K562 (cell line): ENCODE measurements around the gene TMEM248. TPM values are rescaled to one million over a fixed set of nuclear protein-coding genes. Genes with fewer than 3 reads are reported as not detected.
A peak's percentile ranks its signal among the peaks of the same experiment; 100 is the strongest.

ENCODE experiments used
- C11orf30 ChIP-seq: fragments of 450-650 bp; IDR thresholded peaks from 2 replicates; pipeline ENCODE4 v1.6.1; 2016; ENCODE audit warnings: low read depth, mild to moderate bottlenecking
- CBX3 ChIP-seq, 2 experiments: IDR thresholded peaks; 1 replicate in 1 of 2; 2 replicates in 1 of 2; pipeline ENCODE4 v1.6.1; 2012; ENCODE audit warnings: inconsistent platforms in 2 of 2, low read length in 2 of 2, borderline replicate concordance in 1 of 2, control low read depth in 1 of 2
- NCOA6 ChIP-seq: fragments of 450-650 bp; IDR thresholded peaks from 2 replicates; pipeline ENCODE4 v1.6.1; 2017; ENCODE audit warnings: mild to moderate bottlenecking
- PML ChIP-seq: IDR thresholded peaks from 2 replicates; pipeline ENCODE4 v1.6.1; 2012; ENCODE audit warnings: low read length, inconsistent platforms
- PTRF ChIP-seq: fragments of 450-650 bp; IDR thresholded peaks from 2 replicates; pipeline ENCODE4 v1.6.1; 2016; ENCODE audit warnings: mild to moderate bottlenecking, missing genetic modification characterization, missing compliant biosample characterization
- RCOR1 ChIP-seq, 2 experiments: IDR thresholded peaks; 2 replicates each; pipeline ENCODE4 v1.6.1; 2012; ENCODE audit warnings: low read depth in 2 of 2, low read length in 2 of 2, borderline replicate concordance in 1 of 2, improper control_type of control experiment in 1 of 2
- RHOXF2B ChIP-seq: fragments of 250-450 bp; sonication (Bioruptor Pico); conservative IDR thresholded peaks from 2 replicates; pipeline ENCODE4 v1.5.1; 2021
- SRSF3 ChIP-seq: fragments of 200-400 bp; formaldehyde crosslinking; IDR thresholded peaks from 2 replicates; pipeline ENCODE4 v1.6.1; 2016; ENCODE audit warnings: mild to moderate bottlenecking, low read length, moderate library complexity; ENCODE audit not compliant: insufficient read depth
- TBP ChIP-seq: optimal IDR thresholded peaks from 2 replicates; pipeline ENCODE3; 2011; ENCODE audit warnings: low read depth, low read length, improper control_type of control experiment
- ZBTB7A ChIP-seq: IDR thresholded peaks from 2 replicates; pipeline ENCODE4 v1.6.1; 2011; ENCODE audit warnings: low read depth, mild to moderate bottlenecking, low read length, moderate library complexity, borderline replicate concordance; ENCODE audit not compliant: control insufficient read depth
- ZFP1 ChIP-seq: fragments of 450-650 bp; formaldehyde crosslinking; IDR thresholded peaks from 2 replicates; pipeline ENCODE4 v1.4.0; 2020; ENCODE audit warnings: mild to moderate bottlenecking, mixed read lengths
- polyA plus RNA-seq, 8 experiments: library from polyadenylated mRNA; depleted of rRNA in 4 of 8; stranded (reverse) in 5 of 8; unstranded in 3 of 8; fragments of >200 nt; fragmentation: Nextera tagmentation in 2 of 8; fragmentation: Illumina TruSeq in 1 of 8; extraction: Ambion mirVana in 2 of 8; extraction: Trizol in 1 of 8; gene quantifications; 2 replicates each; pipeline versions ENCODE4 v1.2.1 to v1.2.3, GENCODE V29; 2011 to 2014; ENCODE audit warnings: inconsistent platforms in 1 of 8, missing spikeins in 1 of 8
- total RNA-seq, 7 experiments: library from RNA; depleted of rRNA in 6 of 7; stranded (reverse); fragments of >200 nt in 6 of 7; fragmentation: Illumina TruSeq in 2 of 7; extraction: Trizol in 2 of 7; gene quantifications; 2 replicates each; pipeline versions ENCODE4 v1.2.1 to v1.2.3, GENCODE V29; 2011 to 2021; ENCODE audit warnings: low replicate concordance in 1 of 7
- TF ChIP-seq, protein P1 (sequence below): fragments of 200-600 bp; sonication (generic); IDR thresholded peaks from one replicate; pipeline ENCODE4 v1.6.1; 2012; ENCODE audit warnings: mild to moderate bottlenecking, low read depth, low read length, inconsistent platforms
- TF ChIP-seq, protein P2 (sequence below): fragments of 200-800 bp; sonication (Bioruptor generic); IDR thresholded peaks from 2 replicates; pipeline ENCODE4 v1.6.1; 2016; ENCODE audit warnings: missing genetic modification characterization, missing compliant biosample characterization

TMEM248 gene
- total and polyA plus RNA-seq, 9 of the 15 experiments (the other 6 are each of a cell fraction or from before 2014, with no cell fraction given) = 6.3 to 132 (median 64.4) TPM

DNA sequence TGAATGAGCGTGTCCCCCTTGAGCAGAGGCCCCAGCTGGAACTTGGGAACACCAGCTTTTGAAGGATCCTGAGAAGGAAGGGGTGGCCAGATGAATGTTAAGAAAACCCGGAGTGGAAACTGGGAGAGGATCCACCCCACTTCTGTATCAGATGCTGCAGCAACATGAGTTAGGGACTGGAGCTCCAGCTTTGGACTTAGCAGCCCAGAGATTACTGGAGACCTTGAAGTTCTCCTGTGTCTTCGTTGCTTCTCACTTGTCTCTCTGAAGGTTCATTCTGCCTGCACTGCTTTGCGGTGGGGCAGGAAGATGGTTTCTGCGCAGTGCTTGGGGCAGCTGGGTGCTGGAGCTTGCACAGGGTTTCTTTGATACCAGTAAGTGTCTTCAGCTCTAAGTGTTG lies 9.3 kb downstream of the TMEM248 start (continued):
- TF ChIP-seq, protein P1, sequence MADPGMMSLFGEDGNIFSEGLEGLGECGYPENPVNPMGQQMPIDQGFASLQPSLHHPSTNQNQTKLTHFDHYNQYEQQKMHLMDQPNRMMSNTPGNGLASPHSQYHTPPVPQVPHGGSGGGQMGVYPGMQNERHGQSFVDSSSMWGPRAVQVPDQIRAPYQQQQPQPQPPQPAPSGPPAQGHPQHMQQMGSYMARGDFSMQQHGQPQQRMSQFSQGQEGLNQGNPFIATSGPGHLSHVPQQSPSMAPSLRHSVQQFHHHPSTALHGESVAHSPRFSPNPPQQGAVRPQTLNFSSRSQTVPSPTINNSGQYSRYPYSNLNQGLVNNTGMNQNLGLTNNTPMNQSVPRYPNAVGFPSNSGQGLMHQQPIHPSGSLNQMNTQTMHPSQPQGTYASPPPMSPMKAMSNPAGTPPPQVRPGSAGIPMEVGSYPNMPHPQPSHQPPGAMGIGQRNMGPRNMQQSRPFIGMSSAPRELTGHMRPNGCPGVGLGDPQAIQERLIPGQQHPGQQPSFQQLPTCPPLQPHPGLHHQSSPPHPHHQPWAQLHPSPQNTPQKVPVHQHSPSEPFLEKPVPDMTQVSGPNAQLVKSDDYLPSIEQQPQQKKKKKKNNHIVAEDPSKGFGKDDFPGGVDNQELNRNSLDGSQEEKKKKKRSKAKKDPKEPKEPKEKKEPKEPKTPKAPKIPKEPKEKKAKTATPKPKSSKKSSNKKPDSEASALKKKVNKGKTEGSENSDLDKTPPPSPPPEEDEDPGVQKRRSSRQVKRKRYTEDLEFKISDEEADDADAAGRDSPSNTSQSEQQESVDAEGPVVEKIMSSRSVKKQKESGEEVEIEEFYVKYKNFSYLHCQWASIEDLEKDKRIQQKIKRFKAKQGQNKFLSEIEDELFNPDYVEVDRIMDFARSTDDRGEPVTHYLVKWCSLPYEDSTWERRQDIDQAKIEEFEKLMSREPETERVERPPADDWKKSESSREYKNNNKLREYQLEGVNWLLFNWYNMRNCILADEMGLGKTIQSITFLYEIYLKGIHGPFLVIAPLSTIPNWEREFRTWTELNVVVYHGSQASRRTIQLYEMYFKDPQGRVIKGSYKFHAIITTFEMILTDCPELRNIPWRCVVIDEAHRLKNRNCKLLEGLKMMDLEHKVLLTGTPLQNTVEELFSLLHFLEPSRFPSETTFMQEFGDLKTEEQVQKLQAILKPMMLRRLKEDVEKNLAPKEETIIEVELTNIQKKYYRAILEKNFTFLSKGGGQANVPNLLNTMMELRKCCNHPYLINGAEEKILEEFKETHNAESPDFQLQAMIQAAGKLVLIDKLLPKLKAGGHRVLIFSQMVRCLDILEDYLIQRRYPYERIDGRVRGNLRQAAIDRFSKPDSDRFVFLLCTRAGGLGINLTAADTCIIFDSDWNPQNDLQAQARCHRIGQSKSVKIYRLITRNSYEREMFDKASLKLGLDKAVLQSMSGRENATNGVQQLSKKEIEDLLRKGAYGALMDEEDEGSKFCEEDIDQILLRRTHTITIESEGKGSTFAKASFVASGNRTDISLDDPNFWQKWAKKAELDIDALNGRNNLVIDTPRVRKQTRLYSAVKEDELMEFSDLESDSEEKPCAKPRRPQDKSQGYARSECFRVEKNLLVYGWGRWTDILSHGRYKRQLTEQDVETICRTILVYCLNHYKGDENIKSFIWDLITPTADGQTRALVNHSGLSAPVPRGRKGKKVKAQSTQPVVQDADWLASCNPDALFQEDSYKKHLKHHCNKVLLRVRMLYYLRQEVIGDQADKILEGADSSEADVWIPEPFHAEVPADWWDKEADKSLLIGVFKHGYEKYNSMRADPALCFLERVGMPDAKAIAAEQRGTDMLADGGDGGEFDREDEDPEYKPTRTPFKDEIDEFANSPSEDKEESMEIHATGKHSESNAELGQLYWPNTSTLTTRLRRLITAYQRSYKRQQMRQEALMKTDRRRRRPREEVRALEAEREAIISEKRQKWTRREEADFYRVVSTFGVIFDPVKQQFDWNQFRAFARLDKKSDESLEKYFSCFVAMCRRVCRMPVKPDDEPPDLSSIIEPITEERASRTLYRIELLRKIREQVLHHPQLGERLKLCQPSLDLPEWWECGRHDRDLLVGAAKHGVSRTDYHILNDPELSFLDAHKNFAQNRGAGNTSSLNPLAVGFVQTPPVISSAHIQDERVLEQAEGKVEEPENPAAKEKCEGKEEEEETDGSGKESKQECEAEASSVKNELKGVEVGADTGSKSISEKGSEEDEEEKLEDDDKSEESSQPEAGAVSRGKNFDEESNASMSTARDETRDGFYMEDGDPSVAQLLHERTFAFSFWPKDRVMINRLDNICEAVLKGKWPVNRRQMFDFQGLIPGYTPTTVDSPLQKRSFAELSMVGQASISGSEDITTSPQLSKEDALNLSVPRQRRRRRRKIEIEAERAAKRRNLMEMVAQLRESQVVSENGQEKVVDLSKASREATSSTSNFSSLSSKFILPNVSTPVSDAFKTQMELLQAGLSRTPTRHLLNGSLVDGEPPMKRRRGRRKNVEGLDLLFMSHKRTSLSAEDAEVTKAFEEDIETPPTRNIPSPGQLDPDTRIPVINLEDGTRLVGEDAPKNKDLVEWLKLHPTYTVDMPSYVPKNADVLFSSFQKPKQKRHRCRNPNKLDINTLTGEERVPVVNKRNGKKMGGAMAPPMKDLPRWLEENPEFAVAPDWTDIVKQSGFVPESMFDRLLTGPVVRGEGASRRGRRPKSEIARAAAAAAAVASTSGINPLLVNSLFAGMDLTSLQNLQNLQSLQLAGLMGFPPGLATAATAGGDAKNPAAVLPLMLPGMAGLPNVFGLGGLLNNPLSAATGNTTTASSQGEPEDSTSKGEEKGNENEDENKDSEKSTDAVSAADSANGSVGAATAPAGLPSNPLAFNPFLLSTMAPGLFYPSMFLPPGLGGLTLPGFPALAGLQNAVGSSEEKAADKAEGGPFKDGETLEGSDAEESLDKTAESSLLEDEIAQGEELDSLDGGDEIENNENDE = no peak
- TF ChIP-seq RCOR1 (IDR thresholded peaks at IDR 0.05; ENCODE audit: borderline replicate concordance in 1 of 2, low read depth in 2 of 2, low read length in 2 of 2) = peak in 1 of 2 experiments; percentile 79; a peak in 2 of 4 replicates
- TF ChIP-seq SRSF3 = no peak
- TF ChIP-seq C11orf30 = no peak
- no peak for TF ChIP-seq PTRF (tag)
- no peak for TF ChIP-seq ZBTB7A
- TF ChIP-seq, protein P2, sequence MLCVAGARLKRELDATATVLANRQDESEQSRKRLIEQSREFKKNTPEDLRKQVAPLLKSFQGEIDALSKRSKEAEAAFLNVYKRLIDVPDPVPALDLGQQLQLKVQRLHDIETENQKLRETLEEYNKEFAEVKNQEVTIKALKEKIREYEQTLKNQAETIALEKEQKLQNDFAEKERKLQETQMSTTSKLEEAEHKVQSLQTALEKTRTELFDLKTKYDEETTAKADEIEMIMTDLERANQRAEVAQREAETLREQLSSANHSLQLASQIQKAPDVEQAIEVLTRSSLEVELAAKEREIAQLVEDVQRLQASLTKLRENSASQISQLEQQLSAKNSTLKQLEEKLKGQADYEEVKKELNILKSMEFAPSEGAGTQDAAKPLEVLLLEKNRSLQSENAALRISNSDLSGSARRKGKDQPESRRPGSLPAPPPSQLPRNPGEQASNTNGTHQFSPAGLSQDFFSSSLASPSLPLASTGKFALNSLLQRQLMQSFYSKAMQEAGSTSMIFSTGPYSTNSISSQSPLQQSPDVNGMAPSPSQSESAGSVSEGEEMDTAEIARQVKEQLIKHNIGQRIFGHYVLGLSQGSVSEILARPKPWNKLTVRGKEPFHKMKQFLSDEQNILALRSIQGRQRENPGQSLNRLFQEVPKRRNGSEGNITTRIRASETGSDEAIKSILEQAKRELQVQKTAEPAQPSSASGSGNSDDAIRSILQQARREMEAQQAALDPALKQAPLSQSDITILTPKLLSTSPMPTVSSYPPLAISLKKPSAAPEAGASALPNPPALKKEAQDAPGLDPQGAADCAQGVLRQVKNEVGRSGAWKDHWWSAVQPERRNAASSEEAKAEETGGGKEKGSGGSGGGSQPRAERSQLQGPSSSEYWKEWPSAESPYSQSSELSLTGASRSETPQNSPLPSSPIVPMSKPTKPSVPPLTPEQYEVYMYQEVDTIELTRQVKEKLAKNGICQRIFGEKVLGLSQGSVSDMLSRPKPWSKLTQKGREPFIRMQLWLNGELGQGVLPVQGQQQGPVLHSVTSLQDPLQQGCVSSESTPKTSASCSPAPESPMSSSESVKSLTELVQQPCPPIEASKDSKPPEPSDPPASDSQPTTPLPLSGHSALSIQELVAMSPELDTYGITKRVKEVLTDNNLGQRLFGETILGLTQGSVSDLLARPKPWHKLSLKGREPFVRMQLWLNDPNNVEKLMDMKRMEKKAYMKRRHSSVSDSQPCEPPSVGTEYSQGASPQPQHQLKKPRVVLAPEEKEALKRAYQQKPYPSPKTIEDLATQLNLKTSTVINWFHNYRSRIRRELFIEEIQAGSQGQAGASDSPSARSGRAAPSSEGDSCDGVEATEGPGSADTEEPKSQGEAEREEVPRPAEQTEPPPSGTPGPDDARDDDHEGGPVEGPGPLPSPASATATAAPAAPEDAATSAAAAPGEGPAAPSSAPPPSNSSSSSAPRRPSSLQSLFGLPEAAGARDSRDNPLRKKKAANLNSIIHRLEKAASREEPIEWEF (CRISPR knock-in tag) = no peak
- no peak for TF ChIP-seq PML
- TF ChIP-seq RHOXF2B (CRISPR knock-in tag) = no peak
- TF ChIP-seq NCOA6 = peak; percentile 40; the same call in 1 of the 2 replicates
- peak; percentile 31 for TF ChIP-seq TBP
- no peak for TF ChIP-seq ZFP1
- peak in 1 of 2 experiments; percentile 83; a peak in 2 of 3 replicates for TF ChIP-seq CBX3 (IDR thresholded peaks at IDR 0.05; ENCODE audit: borderline replicate concordance in 1 of 2, low read length in 2 of 2)
